AG09309 (cell line): Measurements from ENCODE around the gene TCEA2.

Experiments used
- DNase-seq: peaks from one replicate; pipeline ENCODE4 v3.0.0-alpha.2; 2010; ENCODE audit warnings: low read depth
- H3K4me3 ChIP-seq: 2 replicates; pipeline ENCODE4 v1.5.1; 2011; ENCODE audit warnings: mild to moderate bottlenecking, low read depth, low read length, moderate library complexity; ENCODE audit not compliant: control insufficient read depth
- CTCF ChIP-seq: IDR thresholded peaks from 2 replicates; pipeline ENCODE4 v1.5.1; 2011; ENCODE audit warnings: mild to moderate bottlenecking, low read depth, low read length, inconsistent platforms; ENCODE audit not compliant: insufficient read depth, control insufficient read depth; ENCODE audit errors: missing control alignments

TCEA2 gene

GRCh38 chr20:64076061-64076997, 13.3 kb downstream of the TCEA2 start:
- no peak for TF ChIP-seq CTCF
- H3K4me3 ChIP-seq: no peak overlapping the region
- no peak for DNase-seq

DNA sequence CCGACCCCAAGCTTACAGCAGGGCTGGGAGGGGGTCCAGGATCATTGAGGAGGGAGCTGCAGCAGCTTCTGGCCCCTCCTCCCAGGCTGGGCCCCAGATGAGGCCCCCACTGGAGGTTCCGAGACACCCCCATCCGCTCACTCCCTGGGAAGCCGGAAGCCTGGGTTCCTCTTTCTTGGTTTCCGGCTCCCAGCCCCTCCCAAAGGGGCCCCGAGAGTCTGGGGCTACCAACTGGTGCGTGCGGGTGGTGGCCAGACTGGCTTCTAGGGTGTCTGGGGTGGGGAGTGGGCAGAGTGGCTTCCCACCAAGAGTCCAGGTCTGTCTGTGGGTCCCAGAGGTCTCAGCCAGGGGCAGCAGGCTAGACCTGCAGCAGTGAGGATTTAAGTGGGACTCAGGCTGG, 14.1 kb downstream of the TCEA2 start:
- no peak for DNase-seq
- TF ChIP-seq CTCF: no peak
- H3K4me3 ChIP-seq: no peak overlapping the region

DNA sequence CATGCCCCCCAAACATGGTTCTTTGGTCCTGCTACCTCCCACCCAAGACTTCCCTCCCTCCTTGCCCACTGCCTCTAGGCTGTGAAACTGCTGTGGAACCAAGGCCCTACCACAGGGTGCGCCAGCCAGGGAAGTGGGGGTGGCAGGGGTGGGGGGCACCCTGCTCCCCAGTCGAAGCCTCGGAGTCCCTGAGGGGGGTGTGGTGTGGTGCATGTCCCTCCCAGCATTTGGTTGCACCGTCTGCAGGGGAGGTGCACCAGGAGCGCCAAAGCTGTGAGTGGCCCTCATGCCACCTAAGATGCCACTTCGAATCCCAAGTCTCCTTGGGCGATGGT, 14.5 kb downstream of the TCEA2 start:
- TF ChIP-seq CTCF: no peak

DNA sequence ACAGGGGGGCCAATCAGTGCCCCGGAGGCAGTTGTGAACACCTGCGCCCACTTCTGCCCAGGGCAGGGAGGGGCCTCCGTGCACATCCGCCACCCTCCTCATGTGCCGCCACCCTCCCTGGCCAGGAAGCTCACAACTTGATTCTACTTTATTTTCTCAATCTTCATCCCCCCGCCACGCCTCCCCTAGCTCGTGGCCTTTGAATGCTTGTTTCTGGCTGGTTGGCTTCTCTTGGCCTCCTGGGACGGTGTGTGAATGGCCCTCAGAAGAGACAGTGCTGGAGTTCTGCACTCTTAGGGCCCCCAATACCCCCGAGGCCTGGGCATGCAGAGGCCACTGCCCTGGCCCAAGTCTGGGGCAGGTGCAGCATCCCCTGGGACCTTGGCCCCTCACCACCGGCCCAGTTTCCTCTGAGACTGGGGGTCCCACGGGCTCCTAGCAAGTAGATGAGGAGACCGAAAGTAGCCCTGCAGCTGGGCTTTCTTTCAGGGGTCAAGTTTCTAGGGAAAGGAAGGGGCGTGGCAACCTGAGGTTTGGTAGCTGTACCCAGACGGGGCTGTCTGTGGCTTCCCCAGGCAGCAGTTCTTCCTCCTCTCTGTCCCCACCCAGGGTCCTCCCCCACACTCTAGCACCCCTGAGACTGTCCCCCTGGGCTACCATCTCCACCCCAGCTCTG, 15.0 kb downstream of the TCEA2 start:
- H3K4me3 ChIP-seq: peak overlapping the region; percentile 89
- DNase-seq: no peak
- no peak for TF ChIP-seq CTCF

More for the DNA sequence above, 14.5 kb downstream of the TCEA2 start:
- DNase-seq: no peak
- H3K4me3 ChIP-seq: no peak overlapping the region

DNA sequence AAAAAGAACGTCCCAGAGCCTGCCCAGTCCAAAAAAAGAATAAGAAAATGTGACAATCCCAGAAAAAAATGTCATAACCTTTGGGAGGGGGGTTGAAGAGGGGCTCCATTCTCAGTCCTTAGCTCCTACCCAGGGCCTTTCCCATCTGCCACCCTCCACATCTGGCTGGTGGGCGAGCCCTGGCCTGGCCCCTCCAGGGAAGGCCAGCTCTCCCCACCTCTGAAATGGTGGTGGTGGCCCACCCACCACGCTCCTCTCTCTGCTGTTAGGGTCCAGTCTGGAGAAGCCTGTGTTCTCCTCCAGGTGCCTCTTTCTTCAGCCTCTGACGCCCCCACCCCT, 15.9 kb downstream of the TCEA2 start:
- no peak for TF ChIP-seq CTCF
- H3K4me3 ChIP-seq: peak overlapping the region; percentile 89
- DNase-seq: no peak

DNA sequence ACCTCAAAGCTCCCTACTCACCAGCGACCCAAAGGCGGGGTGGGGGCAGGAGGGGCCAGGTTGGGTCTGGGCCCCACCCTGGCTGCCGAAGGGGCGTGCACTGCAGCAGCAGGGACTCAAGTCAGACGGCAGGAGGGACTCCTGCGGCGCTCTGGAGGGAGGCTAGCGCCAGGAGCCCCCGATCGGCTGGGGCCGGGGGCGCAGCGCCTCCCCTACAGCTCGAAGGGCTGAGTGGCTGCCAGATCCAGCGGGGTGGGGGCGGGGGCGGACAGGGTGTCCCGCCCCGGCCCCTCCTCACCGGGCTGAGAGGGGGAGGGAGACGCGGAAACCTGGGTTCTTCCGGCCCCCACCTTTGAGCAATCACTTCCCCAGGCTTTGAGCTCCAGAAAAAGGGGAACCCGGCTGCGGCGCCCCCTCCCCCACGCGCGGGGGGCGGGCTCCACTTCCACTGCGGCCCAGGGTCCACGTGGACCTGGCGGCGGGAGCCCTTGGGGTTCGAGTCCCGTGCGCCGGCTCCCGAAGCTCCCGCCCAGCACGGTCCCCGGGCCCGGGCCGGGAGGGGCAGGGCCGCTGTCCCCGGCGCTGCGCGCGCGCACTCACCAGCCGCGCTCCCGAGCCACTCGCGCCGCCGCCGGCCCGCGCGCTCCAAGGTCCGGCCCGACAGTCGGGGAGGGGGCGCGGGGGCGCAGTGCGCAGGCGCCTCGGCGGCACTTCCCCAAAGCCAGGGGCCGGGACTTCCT, 16.4 kb downstream of the TCEA2 start, which contains the start of gene RGS19:
TSS of gene RGS19 (minus strand) at position 246 of the 740 bp plus-strand sequence. CDS start 2,632 bp downstream, outside the sequence.
- H3K4me3 ChIP-seq: peak within 1 kb of the TSS; percentile 89
- TF ChIP-seq CTCF: no peak
- no peak for DNase-seq
